GM23338 (cell line): ENCODE results near the gene NSUN7. TPM values are rescaled to one million over a fixed set of nuclear protein-coding genes. Genes with fewer than 3 reads are reported as not detected.

Experiments used
- ATAC-seq: fragments of 200-7000 bp; cut with Tn5 transposase; 3 replicates; pipeline ENCODE4 v1.9.1; 2020
- DNase-seq: peaks from one replicate; pipeline ENCODE4 v3.0.0-alpha.2; 2015; ENCODE audit warnings: low spot score
- H2AFZ ChIP-seq: fragments of 200-600 bp; sonication (generic); 2 replicates; pipeline ENCODE4 v1.8.0; 2016; ENCODE audit warnings: antibody characterized with exemption, mild to moderate bottlenecking, moderate library complexity
- H3F3A ChIP-seq: fragments of 200-600 bp; sonication (generic); replicated peaks from 2 replicates; pipeline ENCODE4 v1.8.0; 2017; ENCODE audit warnings: antibody characterized with exemption, mixed run types, low read depth
- H3K27ac ChIP-seq: fragments of 200-600 bp; sonication (generic); 2 replicates; pipeline ENCODE4 v1.6.1; 2016; ENCODE audit warnings: low read depth
- H3K27me3 ChIP-seq: fragments of 200-600 bp; sonication (generic); 2 replicates; pipeline ENCODE4 v1.8.0; 2016; ENCODE audit warnings: mild to moderate bottlenecking, mixed run types, moderate library complexity; ENCODE audit not compliant: insufficient read depth
- H3K36me3 ChIP-seq: fragments of 200-600 bp; sonication (generic); 2 replicates; pipeline ENCODE4 v1.8.0; 2016; ENCODE audit warnings: mild to moderate bottlenecking; ENCODE audit not compliant: insufficient read depth
- H3K4me1 ChIP-seq: fragments of 200-600 bp; sonication (generic); 2 replicates; pipeline ENCODE4 v1.8.0; 2016; ENCODE audit warnings: mild to moderate bottlenecking, moderate library complexity; ENCODE audit not compliant: insufficient read depth
- H3K4me2 ChIP-seq: fragments of 200-600 bp; sonication (generic); 2 replicates; pipeline ENCODE4 v1.7.1; 2017; ENCODE audit warnings: mixed run types
- H3K4me3 ChIP-seq: fragments of 200-600 bp; sonication (generic); 2 replicates; pipeline ENCODE4 v1.6.1; 2016; ENCODE audit warnings: mixed run types
- H3K79me2 ChIP-seq: fragments of 200-600 bp; sonication (generic); replicated peaks from 2 replicates; pipeline ENCODE4 v1.8.0; 2017; ENCODE audit warnings: mild to moderate bottlenecking; ENCODE audit not compliant: insufficient read depth
- H3K9me2 ChIP-seq: fragments of 200-600 bp; sonication (generic); 2 replicates; pipeline ENCODE4 v1.8.0; 2017; ENCODE audit not compliant: insufficient read depth
- H4K20me1 ChIP-seq: fragments of 200-600 bp; sonication (generic); replicated peaks from 2 replicates; pipeline ENCODE4 v1.8.0; 2017; ENCODE audit warnings: mild to moderate bottlenecking; ENCODE audit not compliant: insufficient read depth
- H3K27ac Mint-ChIP-seq: 2 replicates; pipeline ENCODE4 v1.8.0; 2020; ENCODE audit warnings: inconsistent platforms, mild to moderate bottlenecking, moderate library complexity, mixed read lengths
- H3K27me3 Mint-ChIP-seq: 3 replicates; pipeline ENCODE4 v1.8.0; 2022; ENCODE audit warnings: low read depth, mild to moderate bottlenecking, moderate library complexity, mixed read lengths, inconsistent platforms; ENCODE audit not compliant: insufficient read depth, poor library complexity
- H3K36me3 Mint-ChIP-seq: 3 replicates; pipeline ENCODE4 v1.8.0; 2021; ENCODE audit warnings: low read depth, mild to moderate bottlenecking, inconsistent platforms, moderate library complexity, mixed read lengths
- H3K4me1 Mint-ChIP-seq: 3 replicates; pipeline ENCODE4 v1.8.0; 2020; ENCODE audit warnings: mild to moderate bottlenecking, inconsistent platforms, mixed read lengths
- H3K4me3 Mint-ChIP-seq: 3 replicates; pipeline ENCODE4 v1.8.0; 2021; ENCODE audit warnings: moderate library complexity, mild to moderate bottlenecking, inconsistent platforms, mixed read lengths
- H3K9me3 Mint-ChIP-seq: 3 replicates; pipeline ENCODE4 v1.8.0; 2020; ENCODE audit warnings: moderate library complexity, mild to moderate bottlenecking, inconsistent platforms, mixed read lengths
- CREB1 ChIP-seq: fragments of 250-450 bp; sonication (Bioruptor Pico); IDR thresholded peaks from 2 replicates; pipeline ENCODE4 v1.5.0; 2020; ENCODE audit warnings: low read depth, mild to moderate bottlenecking, moderate library complexity
- ETS1 ChIP-seq: IDR thresholded peaks from 2 replicates; pipeline ENCODE4 v1.6.1; 2016; ENCODE audit warnings: antibody characterized with exemption
- EZH2 ChIP-seq: fragments of 200-600 bp; sonication (generic); IDR thresholded peaks from one replicate; pipeline ENCODE4 v1.8.0; 2017; ENCODE audit warnings: antibody characterized with exemption, mild to moderate bottlenecking, low read depth; ENCODE audit not compliant: unreplicated experiment
- EZH2phosphoT487 ChIP-seq: fragments of 200-600 bp; sonication (generic); IDR thresholded peaks from one replicate; pipeline ENCODE4 v1.8.1; 2018; ENCODE audit warnings: antibody characterized with exemption; ENCODE audit not compliant: unreplicated experiment
- JUNB ChIP-seq: IDR thresholded peaks from one replicate; pipeline ENCODE4 v1.6.1; 2016; ENCODE audit warnings: antibody characterized with exemption; ENCODE audit not compliant: unreplicated experiment
- NANOG ChIP-seq: IDR thresholded peaks from 2 replicates; pipeline ENCODE4 v1.6.1; 2016; ENCODE audit warnings: antibody characterized with exemption, borderline replicate concordance
- POLR2AphosphoS5 ChIP-seq: IDR thresholded peaks from 2 replicates; pipeline ENCODE4 v1.6.1; 2016; ENCODE audit warnings: antibody characterized with exemption, low read depth
- REST ChIP-seq: IDR thresholded peaks from one replicate; pipeline ENCODE4 v1.6.1; 2018; ENCODE audit warnings: antibody characterized with exemption; ENCODE audit not compliant: unreplicated experiment
- STAT1 ChIP-seq: IDR thresholded peaks from one replicate; pipeline ENCODE4 v1.6.1; 2016; ENCODE audit warnings: antibody characterized with exemption; ENCODE audit not compliant: unreplicated experiment
- ZNF114 ChIP-seq: fragments of 250-450 bp; sonication (Bioruptor Pico); IDR thresholded peaks from 2 replicates; pipeline ENCODE4 v1.5.0; 2020; ENCODE audit warnings: mild to moderate bottlenecking, moderate library complexity
- ZNF331 ChIP-seq: fragments of 250-450 bp; sonication (Bioruptor Pico); IDR thresholded peaks from 2 replicates; pipeline ENCODE4 v1.5.0; 2020; ENCODE audit warnings: low read depth, mild to moderate bottlenecking, moderate library complexity
- polyA plus RNA-seq: library from polyadenylated mRNA; unstranded; fragments of >200 nt; fragmentation: Nextera tagmentation; extraction: Ambion mirVana; gene quantifications from 2 replicates; pipeline ENCODE4 v1.2.1, GENCODE V29; 2016
- total RNA-seq: library from RNA; depleted of rRNA; stranded (reverse); fragments of >200 nt; shearing (Covaris generic); gene quantifications from 2 replicates; pipeline ENCODE4 v1.2.3, GENCODE V29; 2014
- TF ChIP-seq, protein P1 (sequence below), 2 experiments: fragments of 200-600 bp in 1 of 2; sonication (generic) in 1 of 2; conservative IDR thresholded peaks; 2 replicates each; pipeline versions ENCODE4 v1.5.1 to v1.6.1; 2016 to 2017; ENCODE audit warnings: antibody characterized with exemption in 2 of 2, low read depth in 2 of 2, mild to moderate bottlenecking in 2 of 2, moderate library complexity in 1 of 2
- TF ChIP-seq, protein P2 (sequence below): fragments of 250-450 bp; sonication (Bioruptor Pico); IDR thresholded peaks from 2 replicates; pipeline ENCODE4 v1.5.0; 2020; ENCODE audit warnings: mild to moderate bottlenecking, moderate library complexity

NSUN7 gene
- total and polyA plus RNA-seq, 2 experiments from 2014 or later, result 28.8 to 29.0 TPM

DNA sequence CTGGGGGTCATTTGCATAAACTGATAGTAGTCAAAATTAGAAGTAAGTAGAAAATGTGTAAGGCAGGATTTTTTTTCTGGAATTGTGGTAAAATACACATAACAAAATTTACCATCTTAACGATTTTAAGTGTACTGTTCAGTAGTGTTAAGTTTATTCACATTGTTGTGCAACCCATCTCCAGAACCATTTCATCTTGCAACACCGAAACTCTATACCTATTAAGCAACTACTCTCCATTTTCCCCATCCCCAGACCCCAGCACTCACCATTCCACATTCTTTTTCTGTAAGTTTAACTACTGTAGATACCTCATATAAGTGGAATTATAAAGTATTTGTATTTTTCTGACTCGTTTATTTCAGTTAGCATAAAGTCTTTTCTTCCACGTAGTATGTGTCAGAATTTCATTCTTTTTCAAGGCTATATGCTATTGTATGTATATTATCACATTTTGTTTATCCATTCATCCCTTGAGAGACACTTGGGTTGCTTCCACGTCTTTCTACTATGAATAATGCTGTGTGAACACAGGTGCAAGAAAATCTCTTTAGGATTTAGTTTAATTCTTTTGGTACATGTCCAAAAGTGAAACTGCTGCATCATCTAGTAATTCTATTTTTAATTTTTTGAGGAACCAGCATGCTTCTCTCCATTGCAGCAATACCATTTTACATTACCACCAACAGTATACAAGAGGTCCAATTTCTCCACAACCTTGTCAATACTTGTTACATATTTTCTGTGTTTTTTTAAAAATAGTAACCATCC, 39.1 kb upstream of the NSUN7 start:
- Histone ChIP-seq H3K36me3 (no peaks in the 10 kb centered on the region), H3K27ac (no peak overlapping the region), H3K27me3 (no peaks in the 10 kb centered on the region), H3K4me2 (no peak overlapping the region), H2AFZ (no peak overlapping the region), H3K4me1 (peaks cover 16% of the 10 kb centered on the region), H3F3A (no peaks in the 10 kb centered on the region), H3K4me3 (no peak overlapping the region), H4K20me1 (no peaks in the 10 kb centered on the region), H3K79me2 (no peaks in the 10 kb centered on the region), H3K9me2 (no peaks in the 10 kb centered on the region)
- H3K4me1 Mint-ChIP-seq, result peaks cover 21% of the 10 kb centered on the region
- no peaks in the 10 kb centered on the region for H3K36me3 Mint-ChIP-seq
- H3K27ac Mint-ChIP-seq, result no peak overlapping the region
- H3K9me3 Mint-ChIP-seq, result no peaks in the 10 kb centered on the region
- no peak for ATAC-seq
- peaks cover 12% of the 10 kb centered on the region for H3K27me3 Mint-ChIP-seq
- no peak overlapping the region for H3K4me3 Mint-ChIP-seq
- TF ChIP-seq POLR2AphosphoS5 (no peak), EZH2phosphoT487 (no peak), REST (no peak), CREB1 (CRISPR knock-in tag) (no peak), STAT1 (no peak), ZNF331 (CRISPR knock-in tag) (no peak), ETS1 (no peak), JUNB (no peak), NANOG (no peak), EZH2 (no peak), ZNF114 (CRISPR knock-in tag) (no peak)
- TF ChIP-seq, protein P1, sequence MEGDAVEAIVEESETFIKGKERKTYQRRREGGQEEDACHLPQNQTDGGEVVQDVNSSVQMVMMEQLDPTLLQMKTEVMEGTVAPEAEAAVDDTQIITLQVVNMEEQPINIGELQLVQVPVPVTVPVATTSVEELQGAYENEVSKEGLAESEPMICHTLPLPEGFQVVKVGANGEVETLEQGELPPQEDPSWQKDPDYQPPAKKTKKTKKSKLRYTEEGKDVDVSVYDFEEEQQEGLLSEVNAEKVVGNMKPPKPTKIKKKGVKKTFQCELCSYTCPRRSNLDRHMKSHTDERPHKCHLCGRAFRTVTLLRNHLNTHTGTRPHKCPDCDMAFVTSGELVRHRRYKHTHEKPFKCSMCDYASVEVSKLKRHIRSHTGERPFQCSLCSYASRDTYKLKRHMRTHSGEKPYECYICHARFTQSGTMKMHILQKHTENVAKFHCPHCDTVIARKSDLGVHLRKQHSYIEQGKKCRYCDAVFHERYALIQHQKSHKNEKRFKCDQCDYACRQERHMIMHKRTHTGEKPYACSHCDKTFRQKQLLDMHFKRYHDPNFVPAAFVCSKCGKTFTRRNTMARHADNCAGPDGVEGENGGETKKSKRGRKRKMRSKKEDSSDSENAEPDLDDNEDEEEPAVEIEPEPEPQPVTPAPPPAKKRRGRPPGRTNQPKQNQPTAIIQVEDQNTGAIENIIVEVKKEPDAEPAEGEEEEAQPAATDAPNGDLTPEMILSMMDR (conservative IDR thresholded peaks at IDR 0.05; ENCODE audit: low read depth in 2 of 2), result no peak
- TF ChIP-seq, protein P2, sequence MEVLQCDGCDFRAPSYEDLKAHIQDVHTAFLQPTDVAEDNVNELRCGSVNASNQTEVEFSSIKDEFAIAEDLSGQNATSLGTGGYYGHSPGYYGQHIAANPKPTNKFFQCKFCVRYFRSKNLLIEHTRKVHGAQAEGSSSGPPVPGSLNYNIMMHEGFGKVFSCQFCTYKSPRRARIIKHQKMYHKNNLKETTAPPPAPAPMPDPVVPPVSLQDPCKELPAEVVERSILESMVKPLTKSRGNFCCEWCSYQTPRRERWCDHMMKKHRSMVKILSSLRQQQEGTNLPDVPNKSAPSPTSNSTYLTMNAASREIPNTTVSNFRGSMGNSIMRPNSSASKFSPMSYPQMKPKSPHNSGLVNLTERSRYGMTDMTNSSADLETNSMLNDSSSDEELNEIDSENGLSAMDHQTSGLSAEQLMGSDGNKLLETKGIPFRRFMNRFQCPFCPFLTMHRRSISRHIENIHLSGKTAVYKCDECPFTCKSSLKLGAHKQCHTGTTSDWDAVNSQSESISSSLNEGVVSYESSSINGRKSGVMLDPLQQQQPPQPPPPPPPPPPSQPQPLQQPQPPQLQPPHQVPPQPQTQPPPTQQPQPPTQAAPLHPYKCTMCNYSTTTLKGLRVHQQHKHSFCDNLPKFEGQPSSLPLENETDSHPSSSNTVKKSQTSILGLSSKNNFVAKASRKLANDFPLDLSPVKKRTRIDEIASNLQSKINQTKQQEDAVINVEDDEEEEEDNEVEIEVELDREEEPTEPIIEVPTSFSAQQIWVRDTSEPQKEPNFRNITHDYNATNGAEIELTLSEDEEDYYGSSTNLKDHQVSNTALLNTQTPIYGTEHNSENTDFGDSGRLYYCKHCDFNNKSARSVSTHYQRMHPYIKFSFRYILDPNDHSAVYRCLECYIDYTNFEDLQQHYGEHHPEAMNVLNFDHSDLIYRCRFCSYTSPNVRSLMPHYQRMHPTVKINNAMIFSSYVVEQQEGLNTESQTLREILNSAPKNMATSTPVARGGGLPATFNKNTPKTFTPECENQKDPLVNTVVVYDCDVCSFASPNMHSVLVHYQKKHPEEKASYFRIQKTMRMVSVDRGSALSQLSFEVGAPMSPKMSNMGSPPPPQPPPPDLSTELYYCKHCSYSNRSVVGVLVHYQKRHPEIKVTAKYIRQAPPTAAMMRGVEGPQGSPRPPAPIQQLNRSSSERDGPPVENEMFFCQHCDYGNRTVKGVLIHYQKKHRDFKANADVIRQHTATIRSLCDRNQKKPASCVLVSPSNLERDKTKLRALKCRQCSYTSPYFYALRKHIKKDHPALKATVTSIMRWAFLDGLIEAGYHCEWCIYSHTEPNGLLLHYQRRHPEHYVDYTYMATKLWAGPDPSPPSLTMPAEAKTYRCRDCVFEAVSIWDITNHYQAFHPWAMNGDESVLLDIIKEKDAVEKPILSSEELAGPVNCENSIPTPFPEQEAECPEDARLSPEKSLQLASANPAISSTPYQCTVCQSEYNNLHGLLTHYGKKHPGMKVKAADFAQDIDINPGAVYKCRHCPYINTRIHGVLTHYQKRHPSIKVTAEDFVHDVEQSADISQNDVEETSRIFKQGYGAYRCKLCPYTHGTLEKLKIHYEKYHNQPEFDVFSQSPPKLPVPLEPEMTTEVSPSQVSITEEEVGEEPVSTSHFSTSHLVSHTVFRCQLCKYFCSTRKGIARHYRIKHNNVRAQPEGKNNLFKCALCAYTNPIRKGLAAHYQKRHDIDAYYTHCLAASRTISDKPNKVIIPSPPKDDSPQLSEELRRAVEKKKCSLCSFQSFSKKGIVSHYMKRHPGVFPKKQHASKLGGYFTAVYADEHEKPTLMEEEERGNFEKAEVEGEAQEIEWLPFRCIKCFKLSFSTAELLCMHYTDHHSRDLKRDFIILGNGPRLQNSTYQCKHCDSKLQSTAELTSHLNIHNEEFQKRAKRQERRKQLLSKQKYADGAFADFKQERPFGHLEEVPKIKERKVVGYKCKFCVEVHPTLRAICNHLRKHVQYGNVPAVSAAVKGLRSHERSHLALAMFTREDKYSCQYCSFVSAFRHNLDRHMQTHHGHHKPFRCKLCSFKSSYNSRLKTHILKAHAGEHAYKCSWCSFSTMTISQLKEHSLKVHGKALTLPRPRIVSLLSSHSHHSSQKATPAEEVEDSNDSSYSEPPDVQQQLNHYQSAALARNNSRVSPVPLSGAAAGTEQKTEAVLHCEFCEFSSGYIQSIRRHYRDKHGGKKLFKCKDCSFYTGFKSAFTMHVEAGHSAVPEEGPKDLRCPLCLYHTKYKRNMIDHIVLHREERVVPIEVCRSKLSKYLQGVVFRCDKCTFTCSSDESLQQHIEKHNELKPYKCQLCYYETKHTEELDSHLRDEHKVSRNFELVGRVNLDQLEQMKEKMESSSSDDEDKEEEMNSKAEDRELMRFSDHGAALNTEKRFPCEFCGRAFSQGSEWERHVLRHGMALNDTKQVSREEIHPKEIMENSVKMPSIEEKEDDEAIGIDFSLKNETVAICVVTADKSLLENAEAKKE (CRISPR knock-in tag), result no peak
- DNase-seq, result no peak
